Ovary (tissue), 3 donors: Measurements from ENCODE around the gene NUDT9.

Experiments used
- CTCF ChIP-seq, 3 donors: fragments of 450-650 bp in 2 of 3; fragments of 200-600 bp in 1 of 3; IDR thresholded peaks; one replicate each; pipeline versions ENCODE4 v1.5.1 to v1.8.0; 2016 to 2022; ENCODE audit warnings: antibody characterized with exemption in 3 of 3, mild to moderate bottlenecking in 1 of 3
- POLR2A ChIP-seq: fragments of 450-650 bp; IDR thresholded peaks from one replicate; pipeline ENCODE4 v1.6.1; 2017; ENCODE audit warnings: antibody characterized with exemption, mild to moderate bottlenecking, moderate library complexity
- donor health status: DM: no; HTN: no; CAD: no.

GRCh38 chr4:87387237-87387636, 35.1 kb upstream of the NUDT9 start:
- TF ChIP-seq CTCF (IDR thresholded peaks at IDR 0.05) (no peak), POLR2A (no peak)
